Liver (tissue), 9 donors: ENCODE data around the gene NAT8L. TPM values are rescaled to one million over a fixed set of nuclear protein-coding genes. Genes with fewer than 3 reads are reported as not detected.

Source experiments
- DNase-seq: peaks from one replicate; pipeline ENCODE4 v3.0.0-alpha.2; 2017; ENCODE audit warnings: low spot score
- H3K27ac ChIP-seq, 2 donors: one replicate each; pipeline ENCODE4 v1.7.0; 2013; ENCODE audit warnings: inconsistent platforms in 2 of 2, low read length in 2 of 2, control low read depth in 1 of 2, low read depth in 1 of 2, mild to moderate bottlenecking in 1 of 2
- H3K27me3 ChIP-seq, 4 donors: one replicate each; pipeline versions ENCODE4 v1.6.1 to v1.7.0; 2013; ENCODE audit warnings: low read length in 3 of 4, inconsistent platforms in 1 of 4, mild to moderate bottlenecking in 1 of 4, moderate library complexity in 1 of 4; ENCODE audit not compliant: control insufficient read depth in 4 of 4, insufficient read depth in 4 of 4
- H3K36me3 ChIP-seq, 4 donors: one replicate each; pipeline versions ENCODE4 v1.6.1 to v1.7.0; 2013; ENCODE audit warnings: low read length in 3 of 4, mild to moderate bottlenecking in 3 of 4, low read depth in 1 of 4, moderate library complexity in 1 of 4; ENCODE audit not compliant: control insufficient read depth in 4 of 4, insufficient read depth in 3 of 4
- H3K4me1 ChIP-seq, 4 donors: one replicate each; pipeline versions ENCODE4 v1.6.1 to v1.7.0; 2013; ENCODE audit warnings: low read length in 3 of 4, mild to moderate bottlenecking in 3 of 4, moderate library complexity in 1 of 4; ENCODE audit not compliant: control insufficient read depth in 4 of 4, insufficient read depth in 4 of 4
- H3K4me3 ChIP-seq, 3 donors: one replicate each; pipeline versions ENCODE4 v1.6.1 to v1.7.0; 2013; ENCODE audit warnings: low read length in 3 of 3, control low read depth in 1 of 3, low read depth in 1 of 3, mild to moderate bottlenecking in 1 of 3
- H3K9ac ChIP-seq, 2 donors: one replicate each; pipeline ENCODE4 v1.7.0; 2013; ENCODE audit warnings: low read length in 2 of 2, mild to moderate bottlenecking in 2 of 2, moderate library complexity in 2 of 2, control low read depth in 1 of 2, low read depth in 1 of 2
- H3K9me3 ChIP-seq, 4 donors: one replicate each; pipeline versions ENCODE4 v1.6.1 to v1.7.0; 2013; ENCODE audit warnings: low read length in 3 of 4; ENCODE audit not compliant: control insufficient read depth in 4 of 4
- FOXA1 ChIP-seq: IDR thresholded peaks from 2 replicates; pipeline ENCODE4 v1.6.1; 2016; ENCODE audit warnings: antibody characterized with exemption
- FOXA2 ChIP-seq: IDR thresholded peaks from 2 replicates; pipeline ENCODE4 v1.6.1; 2016; ENCODE audit warnings: antibody characterized with exemption
- GABPA ChIP-seq, 2 donors: IDR thresholded peaks in 1 of 2; conservative IDR thresholded peaks in 1 of 2; 2 replicates each; pipeline ENCODE4 v1.6.1; 2016; ENCODE audit warnings: antibody characterized with exemption in 2 of 2, mild to moderate bottlenecking in 1 of 2, moderate library complexity in 1 of 2
- HNF4A ChIP-seq, 2 donors: conservative IDR thresholded peaks; 2 replicates each; pipeline ENCODE4 v1.6.1; 2016; ENCODE audit warnings: antibody characterized with exemption in 2 of 2, mild to moderate bottlenecking in 2 of 2
- HNF4G ChIP-seq: IDR thresholded peaks from 2 replicates; pipeline ENCODE4 v1.6.1; 2016; ENCODE audit warnings: antibody characterized with exemption
- JUND ChIP-seq, 2 donors: IDR thresholded peaks; 2 replicates each; pipeline ENCODE4 v1.6.1; 2016; ENCODE audit warnings: antibody characterized with exemption in 2 of 2
- NR2F2 ChIP-seq: IDR thresholded peaks from 2 replicates; pipeline ENCODE4 v1.6.1; 2016; ENCODE audit warnings: antibody characterized with exemption
- SP1 ChIP-seq: IDR thresholded peaks from 2 replicates; pipeline ENCODE4 v1.6.1; 2018; ENCODE audit warnings: antibody characterized with exemption, mild to moderate bottlenecking
- TAF1 ChIP-seq: conservative IDR thresholded peaks from 2 replicates; pipeline ENCODE4 v1.6.1; 2016; ENCODE audit warnings: antibody characterized with exemption, mild to moderate bottlenecking
- YY1 ChIP-seq: IDR thresholded peaks from 2 replicates; pipeline ENCODE4 v1.6.1; 2016; ENCODE audit warnings: antibody characterized with exemption, mild to moderate bottlenecking
- WGBS: extraction: QIAGEN DNeasy Blood & Tissue Kit; methylation state at CpG from one replicate; pipeline ENCODE4 v1.1.7; 2013; 5-methylcytosine and 5-hydroxymethylcytosine counted together
- polyA plus RNA-seq, 2 donors: library from polyadenylated mRNA; stranded (reverse) in 1 of 2; unstranded in 1 of 2; fragments of 200-250 nt in 1 of 2; fragments of >200 nt in 1 of 2; fragmentation: Nextera tagmentation in 1 of 2; extraction: Ambion mirVana in 1 of 2; gene quantifications; one replicate each; pipeline versions ENCODE4 v1.2.1 to v1.2.3, GENCODE V29; 2013 to 2015
- total RNA-seq, 2 donors: library from RNA; depleted of rRNA; stranded (reverse); fragments of >200 nt; gene quantifications; one replicate each; pipeline ENCODE4 v1.2.3, GENCODE V29; 2014
- TF ChIP-seq, protein P1 (sequence below): fragments of 150-350 bp; IDR thresholded peaks from 2 replicates; pipeline ENCODE4 v1.5.1; 2017; ENCODE audit warnings: improper control_type of control experiment, low read depth, low read length; ENCODE audit not compliant: missing input control
- TF ChIP-seq, protein P2 (sequence below): IDR thresholded peaks from 2 replicates; pipeline ENCODE4 v1.6.1; 2016; ENCODE audit warnings: antibody characterized with exemption, mild to moderate bottlenecking
- TF ChIP-seq, protein P3 (sequence below): IDR thresholded peaks from 2 replicates; pipeline ENCODE4 v1.6.1; 2016; ENCODE audit warnings: antibody characterized with exemption
- TF ChIP-seq, protein P4 (sequence below): IDR thresholded peaks from 2 replicates; pipeline ENCODE4 v1.6.1; 2016; ENCODE audit warnings: antibody characterized with exemption
- TF ChIP-seq, protein P5 (sequence below): IDR thresholded peaks from 2 replicates; pipeline ENCODE4 v1.6.1; 2016; ENCODE audit warnings: antibody characterized with exemption
- donor health status: healthy.
- donor health status: healthy.
- donor health status: healthy.
- donor health status: healthy.
- donor health status: healthy.

The NAT8L gene
- total and polyA plus RNA-seq, 4 donors: 0.07 to 0.09 (median 0.08) TPM; not detected in 1

DNA sequence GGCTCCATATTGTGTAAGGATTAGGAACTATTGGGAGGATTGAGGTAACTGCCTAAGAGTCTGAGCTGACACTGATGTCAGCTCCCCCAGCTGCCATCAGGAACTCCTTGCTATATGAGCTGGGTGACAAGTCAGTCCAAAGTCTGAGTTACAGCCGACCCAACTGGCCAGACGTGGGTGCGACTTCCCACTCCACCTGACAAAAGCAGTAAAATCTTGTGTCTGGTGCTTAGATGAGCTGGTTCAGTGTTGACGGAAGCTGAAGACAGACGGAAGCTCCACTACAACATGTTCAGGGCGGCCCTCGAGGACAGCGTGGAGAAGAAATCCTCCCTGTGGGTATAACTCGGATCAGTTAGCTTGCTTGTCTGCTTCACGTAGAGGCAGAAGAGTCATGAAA lies 22.8 kb upstream of the NAT8L start:
- Histone ChIP-seq H3K4me3 (no peak overlapping the region), H3K27me3 (peaks cover 0 to 6% (median 2%) of the 10 kb centered on the region in 4 donors), H3K36me3 (no peaks in the 10 kb centered on the region), H3K27ac (no peak overlapping the region), H3K4me1 (peaks cover 3 to 11% (median 5%) of the 10 kb centered on the region in 4 donors), H3K9ac (no peak overlapping the region), H3K9me3 (no peaks in the 10 kb centered on the region)
- TF ChIP-seq YY1: no peak
- TF ChIP-seq, protein P1, sequence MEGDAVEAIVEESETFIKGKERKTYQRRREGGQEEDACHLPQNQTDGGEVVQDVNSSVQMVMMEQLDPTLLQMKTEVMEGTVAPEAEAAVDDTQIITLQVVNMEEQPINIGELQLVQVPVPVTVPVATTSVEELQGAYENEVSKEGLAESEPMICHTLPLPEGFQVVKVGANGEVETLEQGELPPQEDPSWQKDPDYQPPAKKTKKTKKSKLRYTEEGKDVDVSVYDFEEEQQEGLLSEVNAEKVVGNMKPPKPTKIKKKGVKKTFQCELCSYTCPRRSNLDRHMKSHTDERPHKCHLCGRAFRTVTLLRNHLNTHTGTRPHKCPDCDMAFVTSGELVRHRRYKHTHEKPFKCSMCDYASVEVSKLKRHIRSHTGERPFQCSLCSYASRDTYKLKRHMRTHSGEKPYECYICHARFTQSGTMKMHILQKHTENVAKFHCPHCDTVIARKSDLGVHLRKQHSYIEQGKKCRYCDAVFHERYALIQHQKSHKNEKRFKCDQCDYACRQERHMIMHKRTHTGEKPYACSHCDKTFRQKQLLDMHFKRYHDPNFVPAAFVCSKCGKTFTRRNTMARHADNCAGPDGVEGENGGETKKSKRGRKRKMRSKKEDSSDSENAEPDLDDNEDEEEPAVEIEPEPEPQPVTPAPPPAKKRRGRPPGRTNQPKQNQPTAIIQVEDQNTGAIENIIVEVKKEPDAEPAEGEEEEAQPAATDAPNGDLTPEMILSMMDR: no peak
- TF ChIP-seq NR2F2: no peak
- TF ChIP-seq, protein P2, sequence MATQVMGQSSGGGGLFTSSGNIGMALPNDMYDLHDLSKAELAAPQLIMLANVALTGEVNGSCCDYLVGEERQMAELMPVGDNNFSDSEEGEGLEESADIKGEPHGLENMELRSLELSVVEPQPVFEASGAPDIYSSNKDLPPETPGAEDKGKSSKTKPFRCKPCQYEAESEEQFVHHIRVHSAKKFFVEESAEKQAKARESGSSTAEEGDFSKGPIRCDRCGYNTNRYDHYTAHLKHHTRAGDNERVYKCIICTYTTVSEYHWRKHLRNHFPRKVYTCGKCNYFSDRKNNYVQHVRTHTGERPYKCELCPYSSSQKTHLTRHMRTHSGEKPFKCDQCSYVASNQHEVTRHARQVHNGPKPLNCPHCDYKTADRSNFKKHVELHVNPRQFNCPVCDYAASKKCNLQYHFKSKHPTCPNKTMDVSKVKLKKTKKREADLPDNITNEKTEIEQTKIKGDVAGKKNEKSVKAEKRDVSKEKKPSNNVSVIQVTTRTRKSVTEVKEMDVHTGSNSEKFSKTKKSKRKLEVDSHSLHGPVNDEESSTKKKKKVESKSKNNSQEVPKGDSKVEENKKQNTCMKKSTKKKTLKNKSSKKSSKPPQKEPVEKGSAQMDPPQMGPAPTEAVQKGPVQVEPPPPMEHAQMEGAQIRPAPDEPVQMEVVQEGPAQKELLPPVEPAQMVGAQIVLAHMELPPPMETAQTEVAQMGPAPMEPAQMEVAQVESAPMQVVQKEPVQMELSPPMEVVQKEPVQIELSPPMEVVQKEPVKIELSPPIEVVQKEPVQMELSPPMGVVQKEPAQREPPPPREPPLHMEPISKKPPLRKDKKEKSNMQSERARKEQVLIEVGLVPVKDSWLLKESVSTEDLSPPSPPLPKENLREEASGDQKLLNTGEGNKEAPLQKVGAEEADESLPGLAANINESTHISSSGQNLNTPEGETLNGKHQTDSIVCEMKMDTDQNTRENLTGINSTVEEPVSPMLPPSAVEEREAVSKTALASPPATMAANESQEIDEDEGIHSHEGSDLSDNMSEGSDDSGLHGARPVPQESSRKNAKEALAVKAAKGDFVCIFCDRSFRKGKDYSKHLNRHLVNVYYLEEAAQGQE: no peak
- no peak for TF ChIP-seq JUND (IDR thresholded peaks at IDR 0.05)
- TF ChIP-seq, protein P3, sequence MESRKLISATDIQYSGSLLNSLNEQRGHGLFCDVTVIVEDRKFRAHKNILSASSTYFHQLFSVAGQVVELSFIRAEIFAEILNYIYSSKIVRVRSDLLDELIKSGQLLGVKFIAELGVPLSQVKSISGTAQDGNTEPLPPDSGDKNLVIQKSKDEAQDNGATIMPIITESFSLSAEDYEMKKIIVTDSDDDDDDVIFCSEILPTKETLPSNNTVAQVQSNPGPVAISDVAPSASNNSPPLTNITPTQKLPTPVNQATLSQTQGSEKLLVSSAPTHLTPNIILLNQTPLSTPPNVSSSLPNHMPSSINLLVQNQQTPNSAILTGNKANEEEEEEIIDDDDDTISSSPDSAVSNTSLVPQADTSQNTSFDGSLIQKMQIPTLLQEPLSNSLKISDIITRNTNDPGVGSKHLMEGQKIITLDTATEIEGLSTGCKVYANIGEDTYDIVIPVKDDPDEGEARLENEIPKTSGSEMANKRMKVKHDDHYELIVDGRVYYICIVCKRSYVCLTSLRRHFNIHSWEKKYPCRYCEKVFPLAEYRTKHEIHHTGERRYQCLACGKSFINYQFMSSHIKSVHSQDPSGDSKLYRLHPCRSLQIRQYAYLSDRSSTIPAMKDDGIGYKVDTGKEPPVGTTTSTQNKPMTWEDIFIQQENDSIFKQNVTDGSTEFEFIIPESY: no peak
- no peak for TF ChIP-seq FOXA2
- WGBS: 83% methylated on average over 10 of the region's 10 CpGs
- DNase-seq: no peak

DNA sequence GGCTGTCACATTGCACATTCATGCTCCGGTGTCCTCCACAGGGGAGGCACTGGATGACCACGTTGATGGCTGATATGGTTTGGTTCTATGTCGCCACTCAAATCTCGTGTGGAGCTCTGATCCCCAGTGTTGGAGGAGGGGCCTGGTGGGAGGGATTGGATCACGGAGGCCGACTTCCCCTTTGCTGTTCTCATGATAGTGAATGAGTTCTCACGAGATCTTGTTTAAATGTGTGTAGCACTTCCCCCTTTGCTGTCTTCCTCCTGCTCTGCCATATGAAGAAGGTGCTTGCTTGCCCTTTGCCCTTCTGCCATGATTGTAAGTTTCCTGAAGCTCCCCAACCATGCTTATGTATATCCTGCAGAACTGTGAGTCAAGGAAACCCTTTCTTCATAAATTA lies 22.3 kb upstream of the NAT8L start:
- peaks cover 0 to 6% (median 4%) of the 10 kb centered on the region in 4 donors for H3K27me3 ChIP-seq
- H3K4me3 ChIP-seq: no peak overlapping the region
- H3K9me3 ChIP-seq: no peaks in the 10 kb centered on the region
- H3K9ac ChIP-seq: no peak overlapping the region
- DNase-seq: no peak
- H3K4me1 ChIP-seq: peaks cover 8 to 16% (median 10%) of the 10 kb centered on the region in 4 donors
- no peak overlapping the region for H3K27ac ChIP-seq
- WGBS: 78% methylated on average over 7 of the region's 7 CpGs
- H3K36me3 ChIP-seq: no peaks in the 10 kb centered on the region
- TF ChIP-seq HNF4A (conservative IDR thresholded peaks at IDR 0.05) (no peak), GABPA (IDR thresholded peaks at IDR 0.05 in 1 of 2, conservative IDR thresholded peaks at IDR 0.05 in 1 of 2) (no peak), FOXA1 (no peak), FOXA2 (no peak), HNF4G (no peak), NR2F2 (no peak), SP1 (no peak), TAF1 (no peak)
- TF ChIP-seq, protein P4, sequence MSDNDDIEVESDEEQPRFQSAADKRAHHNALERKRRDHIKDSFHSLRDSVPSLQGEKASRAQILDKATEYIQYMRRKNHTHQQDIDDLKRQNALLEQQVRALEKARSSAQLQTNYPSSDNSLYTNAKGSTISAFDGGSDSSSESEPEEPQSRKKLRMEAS: no peak
- TF ChIP-seq, protein P5, sequence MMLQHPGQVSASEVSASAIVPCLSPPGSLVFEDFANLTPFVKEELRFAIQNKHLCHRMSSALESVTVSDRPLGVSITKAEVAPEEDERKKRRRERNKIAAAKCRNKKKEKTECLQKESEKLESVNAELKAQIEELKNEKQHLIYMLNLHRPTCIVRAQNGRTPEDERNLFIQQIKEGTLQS: no peak
- TF ChIP-seq, protein P1: no peak
- TF ChIP-seq, protein P3: no peak
- TF ChIP-seq, protein P2: no peak
